Ovary (tissue), 9 donors: ENCODE measurements around the gene EMC6. TPM values are rescaled to one million over a fixed set of nuclear protein-coding genes. Genes with fewer than 3 reads are reported as not detected.

Experiments
- DNase-seq, 5 donors: peaks; one replicate each; pipeline ENCODE4 v3.0.0-alpha.2; 2019 to 2020
- H3K27ac ChIP-seq, 2 donors: fragments of 200-600 bp; one replicate each; pipeline versions ENCODE4 v1.5.1 to v1.8.0; 2019 to 2022
- H3K27me3 ChIP-seq: fragments of 200-600 bp; one replicate; pipeline ENCODE4 v1.8.0; 2022
- H3K36me3 ChIP-seq: fragments of 200-600 bp; sonication (generic); one replicate; pipeline ENCODE4 v1.5.1; 2019
- H3K4me1 ChIP-seq: one replicate; pipeline ENCODE4 v1.8.1; 2013; ENCODE audit warnings: mild to moderate bottlenecking, moderate library complexity; ENCODE audit not compliant: insufficient read depth
- H3K4me3 ChIP-seq: fragments of 200-600 bp; sonication (generic); one replicate; pipeline ENCODE4 v1.5.1; 2017
- H3K9me3 ChIP-seq, 2 donors: fragments of 200-600 bp in 1 of 2; sonication (generic) in 1 of 2; one replicate each; pipeline versions ENCODE4 v1.5.1 to v1.8.1; 2013 to 2019; ENCODE audit warnings: mild to moderate bottlenecking in 1 of 2, moderate library complexity in 1 of 2
- CTCF ChIP-seq, 3 donors: fragments of 450-650 bp in 2 of 3; fragments of 200-600 bp in 1 of 3; IDR thresholded peaks; one replicate each; pipeline versions ENCODE4 v1.5.1 to v1.8.0; 2016 to 2022; ENCODE audit warnings: antibody characterized with exemption in 3 of 3, mild to moderate bottlenecking in 1 of 3
- EP300 ChIP-seq: sonication (generic); formaldehyde crosslinking; IDR thresholded peaks from one replicate; pipeline ENCODE4 v1.6.1; 2017; ENCODE audit warnings: antibody characterized with exemption
- POLR2A ChIP-seq: fragments of 450-650 bp; IDR thresholded peaks from one replicate; pipeline ENCODE4 v1.6.1; 2017; ENCODE audit warnings: antibody characterized with exemption, mild to moderate bottlenecking, moderate library complexity
- WGBS, 3 donors: extraction: QIAGEN DNeasy Blood & Tissue Kit in 1 of 3; methylation state at CpG; one replicate each; pipeline versions ENCODE4 v1.1.5 to v1.1.7; 2013 to 2017; 5-methylcytosine and 5-hydroxymethylcytosine counted together
- intact Hi-C, 4 donors: fragments of 100-400 bp; cut with DNase I; formaldehyde crosslinking; loops; one replicate each; pipeline versions ENCODE4 v1.11.0 to v1.15.1; 2022 to 2023
- polyA plus RNA-seq, 2 donors: library from polyadenylated mRNA; stranded (reverse); fragments of 200-250 nt in 1 of 2; fragments of 350-450 nt in 1 of 2; fragmentation: Illumina TruSeq in 1 of 2; extraction: RNeasy Lipid Tissue Mini Kit (QIAGEN cat#74804) in 1 of 2; gene quantifications; one replicate each; pipeline ENCODE4 v1.2.3, GENCODE V29; 2013 to 2014
- total RNA-seq, 7 donors: library from RNA; depleted of rRNA in 2 of 7; stranded (reverse); fragments of >200 nt in 2 of 7; fragmentation: NEBNext Ultra II Directional in 3 of 7; extraction: Animal tissue kit (Norgen Biotek cat#: 25700) in 3 of 7; gene quantifications; one replicate each; pipeline versions ENCODE4 v1.1.0 to v1.2.4, GENCODE V29; 2016 to 2023
- donor health status: DM: no; HTN: no; CAD: no; lungs with moderate emphysema.
- donor health status: DM: no; HTN: no; CAD: no.
- donor health status: Bipolar disorder and iron deficiency.
- donor health status: DM: yes; HTN: yes; CAD: no.
- donor health status: DM: no; HTN: no; CAD: no.
- donor health status: DM: yes; HTN: yes; CAD: no.

Gene EMC6
- total and polyA plus RNA-seq, 9 donors, result 7.6 to 38.9 (median 20.5) TPM

GRCh38 chr17:3688027-3688553 is 19.5 kb downstream of the EMC6 start:
- intact Hi-C loops, result no loop called here
- H3K36me3 ChIP-seq, result no peaks in the 10 kb centered on the region
- TF ChIP-seq POLR2A (no peak), EP300 (no peak), CTCF (IDR thresholded peaks at IDR 0.05) (no peak)
- no peak overlapping the region for H3K4me3 ChIP-seq
- H3K27ac ChIP-seq, result no peak overlapping the region
- DNase-seq, result no peak
- H3K4me1 ChIP-seq, result no peaks in the 10 kb centered on the region
- H3K9me3 ChIP-seq, result no peaks in the 10 kb centered on the region
- 22 to 29% (median 25%) methylated on average over 16 to 19 of the region's 19 CpGs for WGBS, 3 donors
- no peaks in the 10 kb centered on the region for H3K27me3 ChIP-seq

GRCh38 chr17:3688852-3689261 is 20.2 kb downstream of the EMC6 start:
- intact Hi-C loops, result no loop called here
- Histone ChIP-seq H3K9me3 (no peaks in the 10 kb centered on the region), H3K4me3 (no peak overlapping the region), H3K27me3 (no peaks in the 10 kb centered on the region), H3K4me1 (no peaks in the 10 kb centered on the region), H3K27ac (no peak overlapping the region), H3K36me3 (no peaks in the 10 kb centered on the region)
- WGBS, 3 donors, result 74 to 85% (median 82%) methylated on average over 10 to 14 of the region's 14 CpGs
- TF ChIP-seq POLR2A (no peak), CTCF (IDR thresholded peaks at IDR 0.05) (no peak), EP300 (no peak)
- no peak for DNase-seq

DNA sequence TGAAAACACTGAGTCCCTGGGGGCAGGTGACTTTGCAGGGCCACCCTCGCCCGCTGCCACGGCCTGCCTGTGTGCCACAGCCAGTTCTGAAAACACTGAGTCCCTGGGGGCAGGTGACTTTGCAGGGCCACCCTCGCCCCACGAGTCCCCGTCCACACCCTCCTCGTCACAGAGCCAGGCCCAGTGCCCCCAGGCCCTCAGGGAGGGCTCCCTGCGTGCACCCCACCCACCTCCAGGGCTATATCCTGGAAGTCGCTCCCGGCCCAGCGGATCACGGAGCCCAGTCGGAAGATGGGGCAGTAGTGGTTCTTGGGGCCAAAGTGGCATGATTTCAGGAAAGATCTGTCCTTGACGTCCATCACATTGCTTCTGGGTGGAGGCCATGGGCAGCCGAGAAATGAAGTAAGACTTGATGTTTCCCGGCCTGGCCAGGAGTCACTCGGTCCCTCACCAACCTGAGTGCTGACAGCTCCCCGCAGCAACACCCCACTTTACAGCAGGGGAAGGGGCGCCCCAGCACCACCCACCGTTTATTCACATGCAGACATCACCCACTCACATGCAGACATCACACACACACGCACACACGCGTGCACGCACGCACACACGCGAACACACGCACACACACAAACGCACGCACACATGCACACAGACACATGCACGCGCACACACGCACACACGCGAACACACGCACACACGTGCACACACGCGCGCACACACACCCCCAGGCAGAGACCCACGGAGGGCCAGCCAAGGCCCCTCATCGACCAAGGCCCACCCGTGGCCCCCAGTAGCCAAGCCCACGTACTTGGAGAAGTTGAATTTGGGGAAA is 20.9 kb downstream of the EMC6 start:
- no peak overlapping the region for H3K27ac ChIP-seq
- TF ChIP-seq EP300 (no peak), POLR2A (no peak)
- no peaks in the 10 kb centered on the region for H3K27me3 ChIP-seq
- no peaks in the 10 kb centered on the region for H3K4me1 ChIP-seq
- no peak overlapping the region for H3K4me3 ChIP-seq
- DNase-seq, result no peak
- H3K36me3 ChIP-seq, result no peaks in the 10 kb centered on the region
- 87 to 91% (median 90%) methylated on average over 37 to 44 of the region's 44 CpGs for WGBS, 3 donors
- intact Hi-C loops, result no loop called here
- H3K9me3 ChIP-seq, result no peaks in the 10 kb centered on the region

- Histone ChIP-seq H3K4me1 (no peaks in the 10 kb centered on the region), H3K36me3 (no peaks in the 10 kb centered on the region), H3K4me3 (no peak overlapping the region), H3K9me3 (no peaks in the 10 kb centered on the region), H3K27ac (no peak overlapping the region), H3K27me3 (no peaks in the 10 kb centered on the region)
- no peak for DNase-seq
- TF ChIP-seq EP300 (no peak), CTCF (IDR thresholded peaks at IDR 0.05) (no peak), POLR2A (no peak)
- intact Hi-C loops, result no loop called here
- 34 to 43% (median 41%) methylated on average over 17 to 22 of the region's 22 CpGs for WGBS, 3 donors
These were observed 21.6 kb downstream of the EMC6 start for GRCh38 chr17:3690094-3690715.

- Histone ChIP-seq H3K9me3 (no peaks in the 10 kb centered on the region), H3K36me3 (no peaks in the 10 kb centered on the region), H3K27me3 (no peaks in the 10 kb centered on the region), H3K4me3 (no peak overlapping the region), H3K27ac (no peak overlapping the region), H3K4me1 (no peaks in the 10 kb centered on the region)
- TF ChIP-seq POLR2A, result no peak
- no peak for TF ChIP-seq CTCF (IDR thresholded peaks at IDR 0.05)
- no peak for TF ChIP-seq EP300
- no peak for DNase-seq
- intact Hi-C loops, result no loop called here
- 81 to 86% (median 85%) methylated on average over 16 of the region's 16 CpGs for WGBS, 3 donors
These were observed 23.0 kb downstream of the EMC6 start for GRCh38 chr17:3691617-3692067.
